ENCODE results near the gene CACNG4.

Gene CACNG4

GRCh38 chr17:66963521-66963908 lies 992 bp upstream of the CACNG4 start:
- Histone ChIP-seq H4K20me1 (ENCODE audit: insufficient read depth, low read length, poor library complexity, severe bottlenecking) (no peaks in the 10 kb centered on the region), H3K4me1 (ENCODE audit: insufficient read depth, low read length, poor library complexity, severe bottlenecking) (no peaks in the 10 kb centered on the region), H2AFZ (ENCODE audit: low read length) (no peak overlapping the region), H3F3A (ENCODE audit: low read depth) (no peaks in the 10 kb centered on the region), H3K9ac (ENCODE audit: low read depth, low read length, poor library complexity, severe bottlenecking) (no peak overlapping the region), H3K4me3 (ENCODE audit: low read length, poor library complexity, severe bottlenecking) (no peak overlapping the region), H3K36me3 (ENCODE audit: insufficient read depth, low read length) (no peaks in the 10 kb centered on the region), H3K4me2 (ENCODE audit: low read depth, low read length, poor library complexity, severe bottlenecking) (no peak overlapping the region), H3K27me3 (ENCODE audit: insufficient read depth, low read length, poor library complexity, severe bottlenecking) (no peaks in the 10 kb centered on the region), H3K9me3 (ENCODE audit: insufficient read depth, low read depth, low read length) (no peaks in the 10 kb centered on the region), H3K9me2 (replicated peaks; ENCODE audit: low read depth, low read length) (no peaks in the 10 kb centered on the region), H3K79me2 (ENCODE audit: insufficient read depth, low read length) (no peaks in the 10 kb centered on the region)
- TF ChIP-seq EZH2phosphoT487 (IDR thresholded peaks at IDR 0.05; ENCODE audit: borderline replicate concordance), result no peak
- no peak for TF ChIP-seq CTCF (conservative IDR thresholded peaks at IDR 0.05; ENCODE audit: low read length)

- Histone ChIP-seq H2AFZ (ENCODE audit: low read length) (no peak overlapping the region), H3K9me2 (replicated peaks; ENCODE audit: low read depth, low read length) (no peaks in the 10 kb centered on the region), H3K9ac (ENCODE audit: low read depth, low read length, poor library complexity, severe bottlenecking) (no peak overlapping the region), H3K9me3 (ENCODE audit: insufficient read depth, low read depth, low read length) (no peaks in the 10 kb centered on the region), H3K27me3 (ENCODE audit: insufficient read depth, low read length, poor library complexity, severe bottlenecking) (no peaks in the 10 kb centered on the region), H4K20me1 (ENCODE audit: insufficient read depth, low read length, poor library complexity, severe bottlenecking) (no peaks in the 10 kb centered on the region), H3K36me3 (ENCODE audit: insufficient read depth, low read length) (no peaks in the 10 kb centered on the region), H3F3A (ENCODE audit: low read depth) (no peaks in the 10 kb centered on the region), H3K79me2 (ENCODE audit: insufficient read depth, low read length) (no peaks in the 10 kb centered on the region), H3K4me2 (ENCODE audit: low read depth, low read length, poor library complexity, severe bottlenecking) (no peak overlapping the region), H3K4me3 (ENCODE audit: low read length, poor library complexity, severe bottlenecking) (no peak overlapping the region), H3K4me1 (ENCODE audit: insufficient read depth, low read length, poor library complexity, severe bottlenecking) (no peaks in the 10 kb centered on the region)
- TF ChIP-seq EZH2phosphoT487 (IDR thresholded peaks at IDR 0.05; ENCODE audit: borderline replicate concordance) (no peak), CTCF (conservative IDR thresholded peaks at IDR 0.05; ENCODE audit: low read length) (no peak)
Observed at GRCh38 chr17:66964930-66965800, 658 bp downstream of the CACNG4 start.

- Histone ChIP-seq H3K4me2 (ENCODE audit: low read depth, low read length, poor library complexity, severe bottlenecking) (no peak overlapping the region), H3K4me1 (ENCODE audit: insufficient read depth, low read length, poor library complexity, severe bottlenecking) (no peaks in the 10 kb centered on the region), H3F3A (ENCODE audit: low read depth) (no peaks in the 10 kb centered on the region), H2AFZ (ENCODE audit: low read length) (no peak overlapping the region), H4K20me1 (ENCODE audit: insufficient read depth, low read length, poor library complexity, severe bottlenecking) (no peaks in the 10 kb centered on the region), H3K9me3 (ENCODE audit: insufficient read depth, low read depth, low read length) (no peaks in the 10 kb centered on the region), H3K4me3 (ENCODE audit: low read length, poor library complexity, severe bottlenecking) (no peak overlapping the region), H3K9ac (ENCODE audit: low read depth, low read length, poor library complexity, severe bottlenecking) (no peak overlapping the region), H3K27me3 (ENCODE audit: insufficient read depth, low read length, poor library complexity, severe bottlenecking) (no peaks in the 10 kb centered on the region), H3K36me3 (ENCODE audit: insufficient read depth, low read length) (no peaks in the 10 kb centered on the region), H3K79me2 (ENCODE audit: insufficient read depth, low read length) (no peaks in the 10 kb centered on the region), H3K9me2 (replicated peaks; ENCODE audit: low read depth, low read length) (no peaks in the 10 kb centered on the region)
- TF ChIP-seq EZH2phosphoT487 (IDR thresholded peaks at IDR 0.05; ENCODE audit: borderline replicate concordance) (no peak), CTCF (conservative IDR thresholded peaks at IDR 0.05; ENCODE audit: low read length) (no peak)
Observed at GRCh38 chr17:66965801-66966262, 1.3 kb downstream of the CACNG4 start.
